CD14-positive monocyte (primary cell): ENCODE results near the gene MTNR1A. TPM values are rescaled to one million over a fixed set of nuclear protein-coding genes. Genes with fewer than 3 reads are reported as not detected.

Experiments used
- DNase-seq, 3 donors: peaks; one replicate each; pipeline ENCODE4 v3.0.0-alpha.2; 2011 to 2022
- H2AFZ ChIP-seq: 2 replicates; pipeline ENCODE4 v1.6.0; 2012; ENCODE audit warnings: mild to moderate bottlenecking, low read depth, low read length, inconsistent platforms; ENCODE audit not compliant: insufficient read depth, poor library complexity, severe bottlenecking
- H3K27ac ChIP-seq, 2 donors: 1 replicate in 1 of 2; 2 replicates in 1 of 2; pipeline ENCODE4 v1.5.1; 2012 to 2013; ENCODE audit warnings: low read length in 2 of 2, control low read depth in 1 of 2, inconsistent platforms in 1 of 2, low read depth in 1 of 2, mild to moderate bottlenecking in 1 of 2
- H3K27me3 ChIP-seq, 2 donors: one replicate each; pipeline versions ENCODE4 v1.6.0 to v1.6.1; 2011 to 2013; ENCODE audit warnings: low read length in 2 of 2; ENCODE audit not compliant: control insufficient read depth in 2 of 2, insufficient read depth in 2 of 2
- H3K36me3 ChIP-seq, 2 donors: replicated peaks in 1 of 2; 1 replicate in 1 of 2; 2 replicates in 1 of 2; pipeline versions ENCODE4 v1.5.1 to v1.6.1; 2012 to 2013; ENCODE audit warnings: low read length in 2 of 2, control low read depth in 1 of 2, inconsistent platforms in 1 of 2, mild to moderate bottlenecking in 1 of 2; ENCODE audit not compliant: insufficient read depth in 2 of 2, control insufficient read depth in 1 of 2
- H3K4me1 ChIP-seq, 2 donors: 1 replicate in 1 of 2; 2 replicates in 1 of 2; pipeline versions ENCODE4 v1.5.1 to v1.6.1; 2012 to 2013; ENCODE audit warnings: low read length in 2 of 2, control low read depth in 1 of 2, inconsistent platforms in 1 of 2, mild to moderate bottlenecking in 1 of 2, moderate library complexity in 1 of 2; ENCODE audit not compliant: insufficient read depth in 2 of 2, control insufficient read depth in 1 of 2
- H3K4me2 ChIP-seq: replicated peaks from 2 replicates; pipeline ENCODE3; 2012; ENCODE audit warnings: low read length, moderate library complexity, mild to moderate bottlenecking; ENCODE audit not compliant: poor library complexity, severe bottlenecking; ENCODE audit errors: extremely low read depth
- H3K4me3 ChIP-seq, 3 experiments: fragments of 200-600 bp in 1 of 3; sonication (generic) in 1 of 3; replicated peaks in 1 of 3; 1 replicate in 2 of 3; 2 replicates in 1 of 3; pipeline ENCODE4 v1.5.1; 2011 to 2013; ENCODE audit warnings: low read length in 3 of 3, mild to moderate bottlenecking in 3 of 3, control low read depth in 2 of 3, low read depth in 2 of 3, inconsistent platforms in 1 of 3, moderate library complexity in 1 of 3
- H3K79me2 ChIP-seq: 2 replicates; pipeline ENCODE4 v1.6.0; 2012; ENCODE audit warnings: mild to moderate bottlenecking, control low read depth, inconsistent platforms, low read length, moderate library complexity; ENCODE audit not compliant: insufficient read depth
- H3K9ac ChIP-seq: 2 replicates; pipeline ENCODE4 v1.6.0; 2017; ENCODE audit warnings: low read length, mild to moderate bottlenecking; ENCODE audit not compliant: insufficient read depth, poor library complexity, severe bottlenecking
- H3K9me3 ChIP-seq, 2 donors: replicated peaks in 1 of 2; 1 replicate in 1 of 2; 2 replicates in 1 of 2; pipeline versions ENCODE4 v1.5.1 to v1.6.1; 2012 to 2013; ENCODE audit warnings: low read length in 2 of 2, control low read depth in 1 of 2; ENCODE audit not compliant: control insufficient read depth in 1 of 2, insufficient read depth in 1 of 2
- H4K20me1 ChIP-seq: 2 replicates; pipeline ENCODE4 v1.6.0; 2012; ENCODE audit warnings: mild to moderate bottlenecking, low read length, control low read depth, moderate library complexity; ENCODE audit not compliant: insufficient read depth
- H3K27ac Mint-ChIP-seq, 7 donors: one replicate each; pipeline ENCODE4 v1.8.0; 2020; ENCODE audit warnings: mild to moderate bottlenecking in 7 of 7, mixed read lengths in 7 of 7, moderate library complexity in 6 of 7, inconsistent platforms in 2 of 7
- H3K27me3 Mint-ChIP-seq, 3 donors: one replicate each; pipeline ENCODE4 v1.8.0; 2021 to 2022; ENCODE audit warnings: low read depth in 3 of 3, mild to moderate bottlenecking in 3 of 3, mixed read lengths in 3 of 3, moderate library complexity in 3 of 3, inconsistent platforms in 1 of 3
- H3K36me3 Mint-ChIP-seq, 2 donors: one replicate each; pipeline ENCODE4 v1.8.0; 2020; ENCODE audit warnings: mixed read lengths in 2 of 2, inconsistent platforms in 1 of 2, mild to moderate bottlenecking in 1 of 2
- H3K4me1 Mint-ChIP-seq: one replicate; pipeline ENCODE4 v1.8.0; 2020; ENCODE audit warnings: mild to moderate bottlenecking, mixed read lengths
- H3K4me3 Mint-ChIP-seq, 2 donors: one replicate each; pipeline ENCODE4 v1.8.0; 2020; ENCODE audit warnings: mild to moderate bottlenecking in 2 of 2, mixed read lengths in 2 of 2, moderate library complexity in 1 of 2
- H3K9me3 Mint-ChIP-seq, 7 donors: one replicate each; pipeline ENCODE4 v1.8.0; 2020 to 2022; ENCODE audit warnings: mixed read lengths in 7 of 7, mild to moderate bottlenecking in 6 of 7, moderate library complexity in 6 of 7, inconsistent platforms in 2 of 7
- WGBS: methylation state at CpG from one replicate; pipeline ENCODE4 v1.1.5; 2013; ENCODE audit warnings: missing lambda C conversion rate; ENCODE audit not compliant: insufficient coverage; 5-methylcytosine and 5-hydroxymethylcytosine counted together
- intact Hi-C, 2 donors: fragments of 100-400 bp; cut with micrococcal nuclease; formaldehyde crosslinking; loops; one replicate each; pipeline versions ENCODE4 v1.15.0 to v1.15.1; 2023
- polyA plus RNA-seq, 3 donors: library from polyadenylated mRNA; depleted of rRNA in 1 of 3; unstranded in 2 of 3; stranded (reverse) in 1 of 3; fragments of 300-500 nt in 2 of 3; fragments of >200 nt in 1 of 3; fragmentation: Illumina TruSeq in 2 of 3; gene quantifications; 1 replicate in 2 of 3; 2 replicates in 1 of 3; pipeline ENCODE4 v1.2.3, GENCODE V29; 2012 to 2021
- small RNA-seq: library from RNA; depleted of rRNA; stranded (forward); fragments of <200 nt; gene quantifications from one replicate; pipeline ENCODE3, GENCODE V24; 2012; ENCODE audit warnings: low read depth; ENCODE audit not compliant: insufficient read length
- TF ChIP-seq, protein P1 (sequence below): fragments of 200-600 bp; IDR thresholded peaks from one replicate; pipeline ENCODE4 v1.8.0; 2022; ENCODE audit warnings: antibody characterized with exemption, mild to moderate bottlenecking

Gene MTNR1A
- polyA plus RNA-seq, 3 donors: not detected

DNA sequence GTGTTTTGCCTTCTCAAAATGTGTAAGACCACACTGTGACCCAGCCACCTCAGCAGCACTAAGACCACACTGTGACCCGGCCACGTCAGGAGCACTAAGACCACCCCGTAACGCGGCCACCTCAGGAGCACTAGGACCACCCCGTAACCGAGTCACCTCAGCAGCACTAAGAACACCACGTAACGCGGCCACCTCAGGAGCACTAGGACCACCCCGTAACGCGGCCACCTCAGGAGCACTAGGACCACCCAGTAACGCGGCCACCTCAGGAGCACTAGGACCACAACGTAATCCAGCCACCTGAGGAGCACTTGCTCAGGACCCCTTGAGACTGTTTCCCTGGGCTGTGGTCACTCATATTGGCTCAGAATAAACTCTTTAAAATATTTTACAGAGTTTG, 71.7 kb downstream of the MTNR1A start:
- WGBS: 94% methylated on average over 10 of the region's 16 CpGs

More for the DNA sequence above, 71.7 kb downstream of the MTNR1A start:
- no peak for DNase-seq
- Histone ChIP-seq H3K4me2 (no peak overlapping the region), H2AFZ (no peak overlapping the region), H4K20me1 (no peaks in the 10 kb centered on the region), H3K79me2 (no peaks in the 10 kb centered on the region), H3K27ac (no peak overlapping the region), H3K4me3 (no peak overlapping the region), H3K27me3 (no peaks in the 10 kb centered on the region), H3K9me3 (peaks cover 3 to 31% of the 10 kb centered on the region in 2 donors), H3K9ac (no peak overlapping the region), H3K36me3 (no peaks in the 10 kb centered on the region), H3K4me1 (no peaks in the 10 kb centered on the region)
- H3K4me3 Mint-ChIP-seq: no peak overlapping the region
- H3K36me3 Mint-ChIP-seq: no peaks in the 10 kb centered on the region
- TF ChIP-seq, protein P1, sequence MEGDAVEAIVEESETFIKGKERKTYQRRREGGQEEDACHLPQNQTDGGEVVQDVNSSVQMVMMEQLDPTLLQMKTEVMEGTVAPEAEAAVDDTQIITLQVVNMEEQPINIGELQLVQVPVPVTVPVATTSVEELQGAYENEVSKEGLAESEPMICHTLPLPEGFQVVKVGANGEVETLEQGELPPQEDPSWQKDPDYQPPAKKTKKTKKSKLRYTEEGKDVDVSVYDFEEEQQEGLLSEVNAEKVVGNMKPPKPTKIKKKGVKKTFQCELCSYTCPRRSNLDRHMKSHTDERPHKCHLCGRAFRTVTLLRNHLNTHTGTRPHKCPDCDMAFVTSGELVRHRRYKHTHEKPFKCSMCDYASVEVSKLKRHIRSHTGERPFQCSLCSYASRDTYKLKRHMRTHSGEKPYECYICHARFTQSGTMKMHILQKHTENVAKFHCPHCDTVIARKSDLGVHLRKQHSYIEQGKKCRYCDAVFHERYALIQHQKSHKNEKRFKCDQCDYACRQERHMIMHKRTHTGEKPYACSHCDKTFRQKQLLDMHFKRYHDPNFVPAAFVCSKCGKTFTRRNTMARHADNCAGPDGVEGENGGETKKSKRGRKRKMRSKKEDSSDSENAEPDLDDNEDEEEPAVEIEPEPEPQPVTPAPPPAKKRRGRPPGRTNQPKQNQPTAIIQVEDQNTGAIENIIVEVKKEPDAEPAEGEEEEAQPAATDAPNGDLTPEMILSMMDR: no peak
- H3K27me3 Mint-ChIP-seq: peaks cover 0 to 1% (median 0%) of the 10 kb centered on the region in 3 donors
- peak overlapping the region in 1 of 7 donors; percentile 10 for H3K27ac Mint-ChIP-seq
- H3K4me1 Mint-ChIP-seq: no peaks in the 10 kb centered on the region
- H3K9me3 Mint-ChIP-seq: peaks cover 3 to 37% (median 11%) of the 10 kb centered on the region in 7 donors
- intact Hi-C loops: no loop called here

Small RNA genes lying within 50 kb of the gene (small RNA-seq; reads per million reads assigned to genes)
- not detected for gene RNU6-1055P

Other genes with a start within 250 kb of the MTNR1A start
- gene FAT1, start 168.3 kb upstream of the MTNR1A start, polyA plus RNA-seq: not detected